HG02610 (cell line): ENCODE data around the gene DDR2.
"Not testable (repeated sequence)": the region's sequence is repeated elsewhere in the genome, so short reads cannot be mapped to it uniquely, and the experiment has no call there.

Experiments used
- ATAC-seq: cut with Tn5 transposase; IDR thresholded peaks from one replicate; pipeline ENCODE4 v1.9.1; 2021; ENCODE audit warnings: mild to moderate bottlenecking, moderate library complexity; ENCODE audit not compliant: unreplicated experiment

The DDR2 gene

GRCh38 chr1:162719678-162720077 lies 87.4 kb downstream of the DDR2 start:
- ATAC-seq, result no peak

GRCh38 chr1:162720996-162721395 lies 88.7 kb downstream of the DDR2 start:
- ATAC-seq, result no peak

GRCh38 chr1:162721471-162721870 lies 89.2 kb downstream of the DDR2 start:
- no peak for ATAC-seq

GRCh38 chr1:162722036-162722435 lies 89.8 kb downstream of the DDR2 start:
- no peak for ATAC-seq

GRCh38 chr1:162724583-162725120 lies 92.4 kb downstream of the DDR2 start:
- no peak for ATAC-seq

GRCh38 chr1:162725301-162725837 lies 93.1 kb downstream of the DDR2 start:
- ATAC-seq, result no peak

- no peak for ATAC-seq
Observed at GRCh38 chr1:162726555-162726954, 94.3 kb downstream of the DDR2 start.

GRCh38 chr1:162727493-162727892 lies 95.2 kb downstream of the DDR2 start:
- ATAC-seq, result not testable (repeated sequence)

- ATAC-seq, result no peak
Observed at GRCh38 chr1:162728573-162728972, 96.3 kb downstream of the DDR2 start.

GRCh38 chr1:162729195-162729774 lies 97.0 kb downstream of the DDR2 start:
- ATAC-seq, result not testable (repeated sequence)

GRCh38 chr1:162732094-162732493 lies 99.8 kb downstream of the DDR2 start:
- no peak for ATAC-seq

GRCh38 chr1:162732566-162733335 lies 100.5 kb downstream of the DDR2 start:
- ATAC-seq, result no peak

GRCh38 chr1:162733336-162733590 lies 101.0 kb downstream of the DDR2 start:
- ATAC-seq, result no peak

GRCh38 chr1:162734047-162734446 lies 101.8 kb downstream of the DDR2 start:
- no peak for ATAC-seq

- ATAC-seq, result no peak
Observed at GRCh38 chr1:162736184-162736583, 103.9 kb downstream of the DDR2 start.

GRCh38 chr1:162736633-162737067 lies 104.4 kb downstream of the DDR2 start:
- peak; percentile 86 for ATAC-seq

GRCh38 chr1:162740755-162741154 lies 108.5 kb downstream of the DDR2 start:
- no peak for ATAC-seq

GRCh38 chr1:162741574-162741973 lies 109.3 kb downstream of the DDR2 start:
- no peak for ATAC-seq

- ATAC-seq, result not testable (repeated sequence)
Observed at GRCh38 chr1:162746264-162746942, 114.1 kb downstream of the DDR2 start.

- ATAC-seq, result no peak
Observed at GRCh38 chr1:162753001-162753658, 120.9 kb downstream of the DDR2 start.

GRCh38 chr1:162753998-162754585 lies 121.8 kb downstream of the DDR2 start:
- no peak for ATAC-seq
